ENCODE results near the gene GPD2.

DNA sequence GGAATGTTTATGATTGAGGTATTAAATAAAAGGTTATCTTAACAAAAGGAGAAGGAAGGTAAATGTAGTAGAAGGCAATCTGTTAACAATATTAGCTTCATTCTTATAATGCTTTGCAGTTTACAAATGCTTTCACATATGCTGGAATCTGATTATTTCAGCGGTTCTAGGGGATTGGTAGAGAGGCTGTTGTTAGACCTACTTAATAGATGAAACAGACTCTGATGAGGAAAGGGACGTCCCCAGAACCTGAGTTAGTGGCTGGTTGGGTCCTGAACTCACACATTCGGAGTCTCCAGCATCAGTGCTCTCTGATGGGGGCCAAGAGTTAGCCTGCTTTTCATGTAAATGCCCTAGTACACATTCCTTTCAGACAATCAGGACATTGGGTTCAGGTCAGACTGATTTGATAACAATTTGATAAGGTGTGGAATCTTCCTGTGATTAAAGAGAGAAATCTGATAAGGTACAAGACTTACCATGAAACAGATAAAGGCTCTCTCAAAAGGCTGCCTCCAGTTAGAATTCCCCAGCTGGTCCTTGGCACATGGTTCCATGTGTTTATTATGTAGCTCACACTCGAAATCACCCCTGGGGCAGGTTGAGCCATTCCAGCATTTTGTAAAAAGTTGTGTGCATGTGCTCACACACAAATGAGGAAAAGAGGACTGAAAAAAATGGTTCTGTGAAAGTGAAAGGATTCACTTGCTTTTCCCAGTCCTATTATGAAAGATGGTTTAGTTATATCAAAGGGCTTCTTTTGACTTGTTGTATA, 103.1 kb downstream of the GPD2 start:
- TF ChIP-seq, protein P1, sequence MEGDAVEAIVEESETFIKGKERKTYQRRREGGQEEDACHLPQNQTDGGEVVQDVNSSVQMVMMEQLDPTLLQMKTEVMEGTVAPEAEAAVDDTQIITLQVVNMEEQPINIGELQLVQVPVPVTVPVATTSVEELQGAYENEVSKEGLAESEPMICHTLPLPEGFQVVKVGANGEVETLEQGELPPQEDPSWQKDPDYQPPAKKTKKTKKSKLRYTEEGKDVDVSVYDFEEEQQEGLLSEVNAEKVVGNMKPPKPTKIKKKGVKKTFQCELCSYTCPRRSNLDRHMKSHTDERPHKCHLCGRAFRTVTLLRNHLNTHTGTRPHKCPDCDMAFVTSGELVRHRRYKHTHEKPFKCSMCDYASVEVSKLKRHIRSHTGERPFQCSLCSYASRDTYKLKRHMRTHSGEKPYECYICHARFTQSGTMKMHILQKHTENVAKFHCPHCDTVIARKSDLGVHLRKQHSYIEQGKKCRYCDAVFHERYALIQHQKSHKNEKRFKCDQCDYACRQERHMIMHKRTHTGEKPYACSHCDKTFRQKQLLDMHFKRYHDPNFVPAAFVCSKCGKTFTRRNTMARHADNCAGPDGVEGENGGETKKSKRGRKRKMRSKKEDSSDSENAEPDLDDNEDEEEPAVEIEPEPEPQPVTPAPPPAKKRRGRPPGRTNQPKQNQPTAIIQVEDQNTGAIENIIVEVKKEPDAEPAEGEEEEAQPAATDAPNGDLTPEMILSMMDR (IDR thresholded peaks at IDR 0.05; ENCODE audit: borderline replicate concordance, extremely low read depth, low read length, poor library complexity, severe bottlenecking), result no peak
- no peak for TF ChIP-seq EZH2 (IDR thresholded peaks at IDR 0.05; ENCODE audit: borderline replicate concordance, low read depth, low read length, severe bottlenecking)

All from DND-41 (cell line).